ENCODE measurements around the gene PRR23E.

PRR23E gene

GRCh38 chr3:127228866-127229265 lies 35.9 kb downstream of the PRR23E start:
- no peak for DNase-seq (ENCODE audit: low spot score)

DNA sequence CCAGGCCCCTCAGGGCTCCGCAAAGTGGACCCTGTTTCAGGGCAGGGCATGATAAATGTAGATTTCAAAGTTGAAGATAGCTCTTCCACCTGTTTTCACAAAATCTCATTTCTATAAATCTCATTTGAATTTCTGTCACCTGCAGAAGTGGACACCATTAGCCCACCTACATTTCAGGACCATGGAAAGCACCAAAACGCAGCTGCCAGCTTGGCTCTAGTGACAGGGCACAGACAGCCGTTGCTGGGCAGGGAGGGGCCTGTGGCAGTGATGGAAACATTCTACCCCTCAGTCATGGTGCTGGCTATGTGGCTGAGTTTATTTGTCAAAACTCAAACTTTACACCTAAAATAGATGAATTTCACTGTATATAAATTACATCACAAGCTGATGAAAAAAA lies 40.4 kb downstream of the PRR23E start:
- DNase-seq (ENCODE audit: low spot score), result no peak

DNA sequence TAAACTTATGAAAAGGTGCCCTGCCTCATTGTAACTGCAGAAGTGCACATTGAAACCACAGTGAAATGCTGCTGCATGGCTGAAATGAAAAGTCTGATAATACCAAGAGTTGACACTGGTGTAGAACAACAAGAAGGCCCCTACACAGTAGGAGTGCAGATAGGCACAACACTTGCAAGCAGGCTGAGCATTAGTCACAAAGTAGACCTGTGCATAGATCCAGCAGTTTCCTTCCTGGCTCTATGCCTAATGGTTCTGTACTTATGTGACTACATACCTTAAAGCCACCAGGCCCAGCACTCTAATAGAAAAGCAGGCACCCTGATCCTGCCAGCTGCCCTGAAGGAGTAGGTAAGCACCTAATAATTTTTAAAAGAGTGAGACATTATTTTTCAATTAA lies 41.8 kb downstream of the PRR23E start:
- DNase-seq (ENCODE audit: low spot score), result no peak

DNA sequence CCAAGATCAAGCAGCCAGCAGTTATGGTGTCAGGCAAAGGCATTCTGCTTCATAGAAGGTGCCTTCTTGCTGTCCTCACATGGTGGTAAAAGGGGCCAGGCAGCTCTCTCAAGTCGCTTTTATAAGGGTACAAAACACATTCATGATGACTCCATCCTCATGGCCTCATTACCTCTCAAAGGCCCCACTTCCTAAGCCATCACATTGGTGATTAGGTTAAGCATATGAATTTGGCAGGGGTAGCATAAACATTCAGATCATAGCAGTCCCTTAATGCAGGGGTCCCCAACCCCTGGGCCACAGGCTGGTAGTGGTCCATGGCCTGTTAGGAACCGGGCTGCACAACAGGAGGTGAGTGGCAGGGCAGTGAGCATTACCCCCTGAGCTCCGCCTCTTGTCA lies 42.8 kb downstream of the PRR23E start:
- DNase-seq (ENCODE audit: low spot score), result no peak

DNA sequence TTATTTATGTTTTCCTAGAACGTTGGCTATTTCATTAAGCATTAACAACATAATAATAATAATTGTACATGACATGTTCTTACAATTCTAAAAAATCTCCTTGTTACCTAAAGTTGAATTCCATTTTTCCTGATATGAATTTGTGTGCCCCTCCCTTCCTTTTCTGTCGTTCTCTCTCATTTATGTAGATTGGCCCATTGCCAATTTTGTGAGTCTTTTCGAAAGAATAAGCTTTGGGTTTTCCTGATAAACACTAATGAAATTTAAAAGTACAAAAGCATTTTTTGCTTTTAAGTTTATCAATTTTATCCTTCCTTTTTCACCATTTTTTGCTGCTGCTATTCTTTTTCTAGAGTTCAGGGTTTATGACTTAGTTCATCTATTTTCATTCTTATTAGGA lies 44.9 kb downstream of the PRR23E start:
- no peak for DNase-seq (ENCODE audit: low spot score)

DNA sequence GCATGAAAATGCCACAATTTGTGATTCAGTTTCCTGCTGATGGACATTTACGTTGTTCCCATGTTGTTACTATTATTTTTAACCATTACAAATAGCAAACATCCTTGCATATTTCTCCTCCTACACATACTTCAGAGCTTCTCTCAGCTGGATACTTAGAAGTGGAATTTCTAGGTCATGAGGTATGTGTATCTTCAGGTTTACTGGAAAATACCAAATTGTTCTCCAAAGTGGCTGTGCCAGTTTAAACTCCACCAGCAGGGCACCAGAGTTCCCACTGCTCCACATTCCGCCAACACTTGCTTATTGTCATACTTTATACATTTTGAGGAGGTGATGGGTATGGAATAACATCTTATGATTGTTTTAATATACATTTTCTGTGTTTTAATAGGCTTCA lies 45.7 kb downstream of the PRR23E start:
- DNase-seq (ENCODE audit: low spot score), result no peak

- no peak for DNase-seq (ENCODE audit: low spot score)
These were observed 54.4 kb downstream of the PRR23E start for GRCh38 chr3:127247292-127247691.

Measured in globus pallidus (tissue), 1 donor.